GM10847 (cell line): Measurements from ENCODE around the gene NCKAP5.

Source experiments
- POLR2A ChIP-seq: IDR thresholded peaks from 2 replicates; pipeline ENCODE4 v1.6.1; 2011; ENCODE audit not compliant: insufficient read length; ENCODE audit errors: extremely low read depth

NCKAP5 gene

DNA sequence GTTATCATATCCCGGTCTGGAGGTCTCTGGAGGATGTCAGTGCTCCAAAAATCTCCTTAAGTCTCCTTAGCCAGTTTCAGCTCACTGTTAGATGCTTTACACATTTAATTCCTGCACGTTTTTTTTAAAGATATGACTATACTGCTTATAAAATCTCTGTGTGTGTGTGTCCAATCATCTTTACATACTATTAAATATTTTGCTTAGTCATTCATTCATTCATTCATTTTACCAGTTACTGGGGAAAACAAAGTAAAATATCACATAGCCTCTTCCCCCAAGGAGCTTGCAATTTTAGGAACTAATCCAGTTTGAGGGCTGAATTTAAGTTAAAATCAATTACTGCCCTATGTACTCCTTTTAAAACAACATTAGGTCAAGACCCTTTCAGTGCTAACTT, 605.1 kb downstream of the NCKAP5 start:
- TF ChIP-seq POLR2A = no peak

GRCh38 chr2:132958887-132959286, 609.4 kb downstream of the NCKAP5 start:
- TF ChIP-seq POLR2A = no peak

- no peak for TF ChIP-seq POLR2A
Observed at GRCh38 chr2:132955871-132956615, 612.2 kb downstream of the NCKAP5 start.

DNA sequence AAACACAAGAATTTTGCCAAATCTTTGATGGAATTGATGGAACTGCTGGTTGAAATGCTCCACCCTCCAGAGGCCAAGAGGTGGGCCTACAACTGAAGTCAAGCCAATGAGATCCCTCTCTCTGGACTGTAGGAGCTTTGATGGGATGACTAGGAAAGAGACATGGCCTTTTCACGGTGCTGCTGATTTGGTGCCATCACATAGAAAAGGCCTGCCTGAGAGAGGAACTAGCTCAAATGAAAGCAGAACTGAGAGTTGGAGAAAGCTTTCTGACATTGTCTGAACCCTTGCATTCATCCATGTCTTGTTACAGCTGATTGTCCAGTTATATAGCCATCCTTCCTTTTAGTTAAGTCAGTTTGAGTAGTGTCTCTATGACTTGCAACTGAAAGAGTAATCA, 614.5 kb downstream of the NCKAP5 start:
- TF ChIP-seq POLR2A = no peak

DNA sequence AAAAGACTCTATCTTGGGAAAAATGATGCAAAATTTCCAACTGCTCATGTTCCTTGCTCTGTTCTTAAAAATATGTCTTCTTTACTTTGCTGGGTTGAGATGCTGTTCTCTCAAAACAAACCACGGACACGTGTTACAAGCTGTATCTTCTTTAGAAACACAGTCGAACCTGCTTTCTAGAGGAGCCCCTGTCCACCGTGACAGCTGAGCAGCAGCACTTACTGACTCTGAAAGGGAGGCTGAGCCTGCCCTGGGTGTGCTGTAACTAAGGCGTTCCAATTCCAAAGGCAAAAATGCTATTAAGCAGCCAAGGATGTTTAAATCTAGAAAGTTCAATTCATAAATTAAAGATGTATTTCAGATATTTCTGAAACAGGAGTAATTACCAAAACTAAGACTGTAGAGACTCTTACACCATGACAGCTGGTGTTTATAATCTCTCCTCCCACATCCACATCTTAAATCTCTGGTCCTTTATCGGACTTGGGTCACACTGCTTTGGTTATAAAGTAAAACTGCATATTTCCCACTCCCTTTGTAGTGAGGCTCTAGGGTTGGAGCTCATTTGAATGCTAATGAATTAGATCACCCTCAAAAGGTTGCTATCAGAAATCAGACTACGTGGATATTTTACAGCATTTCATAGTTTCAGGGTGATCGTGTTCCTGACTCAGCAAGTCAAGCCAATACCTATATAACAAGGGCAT, 617.1 kb downstream of the NCKAP5 start:
- no peak for TF ChIP-seq POLR2A

DNA sequence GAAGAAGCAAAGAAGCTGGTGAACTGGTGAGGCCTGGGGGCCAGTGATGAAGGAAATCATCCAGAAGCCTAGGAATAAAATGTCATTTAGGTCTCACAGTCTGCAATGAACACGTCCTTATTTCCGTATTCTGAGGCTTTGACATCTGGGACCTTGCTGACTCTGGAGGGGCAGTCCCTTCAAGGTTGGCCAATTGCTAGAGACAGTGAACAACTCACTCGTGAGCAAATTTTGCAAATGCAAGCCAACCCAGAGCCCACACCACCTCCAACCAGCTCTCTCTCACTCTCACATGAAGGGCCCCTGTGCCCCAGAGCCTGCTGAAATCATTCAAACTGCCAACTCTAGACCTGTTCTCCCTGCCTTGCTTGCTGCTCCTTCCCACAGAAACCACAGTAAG, 619.2 kb downstream of the NCKAP5 start:
- no peak for TF ChIP-seq POLR2A

DNA sequence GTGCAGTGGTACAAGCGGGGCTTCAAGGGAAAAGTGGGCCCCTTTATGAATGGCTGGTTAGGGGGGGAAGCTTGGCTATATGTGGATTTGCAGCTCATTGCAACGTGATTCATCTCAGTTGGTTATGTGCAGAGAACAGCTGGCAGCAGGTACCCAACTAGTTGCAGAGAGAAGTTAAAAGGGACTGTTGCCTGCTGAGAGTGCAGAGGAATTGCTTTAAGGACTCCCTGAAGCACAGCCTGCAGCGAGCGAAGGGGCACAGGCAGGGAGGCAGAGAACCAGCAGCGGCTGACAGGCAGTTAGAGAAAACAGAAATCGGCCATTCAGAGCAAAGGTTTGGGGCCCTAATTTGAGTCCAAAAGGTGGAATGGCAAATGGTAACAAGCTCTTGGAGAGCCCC, 620.1 kb downstream of the NCKAP5 start:
- TF ChIP-seq POLR2A = no peak

GRCh38 chr2:132943829-132944228, 624.4 kb downstream of the NCKAP5 start:
- no peak for TF ChIP-seq POLR2A

DNA sequence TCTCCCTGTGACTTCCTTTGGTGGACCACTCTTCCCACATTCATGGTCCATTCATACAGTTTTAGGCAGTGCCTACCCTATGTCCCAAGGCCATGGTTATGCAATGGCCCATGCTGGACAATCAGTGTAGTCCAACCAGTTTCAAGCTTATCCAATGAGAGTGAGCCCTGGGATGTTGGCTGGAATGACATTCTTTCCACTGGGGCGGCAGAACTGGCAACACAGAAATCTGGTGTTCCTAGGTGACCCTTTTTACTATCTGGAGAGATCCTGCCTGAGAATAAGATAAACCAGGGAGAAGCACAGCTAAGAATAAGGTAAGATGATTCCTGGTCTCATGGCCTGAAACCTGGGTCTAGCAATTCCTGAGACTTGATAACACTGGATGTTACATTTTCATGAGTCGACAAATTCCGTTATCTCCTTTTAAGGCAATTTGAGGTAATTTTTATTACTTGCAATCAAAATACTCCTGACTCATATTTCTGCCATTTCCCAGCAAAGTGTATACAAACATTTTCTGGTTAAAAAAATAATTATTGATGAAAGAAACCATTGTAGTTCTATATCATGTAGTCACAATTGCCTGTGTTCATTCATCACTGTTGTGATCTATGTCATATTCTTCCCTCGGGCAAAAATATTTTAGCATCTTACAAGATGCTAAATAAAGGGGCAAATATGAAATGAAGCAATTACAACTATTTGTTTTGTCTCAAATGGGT, 626.8 kb downstream of the NCKAP5 start:
- no peak for TF ChIP-seq POLR2A

DNA sequence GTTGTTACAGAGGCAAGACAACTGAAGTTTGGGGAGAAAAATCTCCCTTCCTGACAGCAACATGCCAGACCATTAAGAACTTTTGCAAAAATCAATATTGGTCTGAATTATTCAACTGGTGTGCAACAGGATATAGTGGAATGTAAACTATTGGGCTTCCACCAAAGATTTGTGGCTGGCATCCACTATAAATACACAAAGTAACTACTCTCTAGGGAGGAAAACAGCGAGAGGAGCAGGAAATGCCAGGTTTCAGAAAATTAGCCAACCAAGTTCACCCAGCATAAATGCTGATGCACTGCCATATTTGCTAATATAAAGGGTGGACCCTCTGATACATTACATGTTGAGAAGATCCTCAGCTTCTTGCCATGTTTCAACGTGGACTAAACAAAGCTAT, 630.6 kb downstream of the NCKAP5 start:
- TF ChIP-seq POLR2A = no peak

- TF ChIP-seq POLR2A = no peak
Observed at GRCh38 chr2:132936791-132937190, 631.5 kb downstream of the NCKAP5 start.

- TF ChIP-seq POLR2A = no peak
Observed at GRCh38 chr2:132936261-132936660, 632.0 kb downstream of the NCKAP5 start.

GRCh38 chr2:132929786-132930185, 638.5 kb downstream of the NCKAP5 start:
- no peak for TF ChIP-seq POLR2A

DNA sequence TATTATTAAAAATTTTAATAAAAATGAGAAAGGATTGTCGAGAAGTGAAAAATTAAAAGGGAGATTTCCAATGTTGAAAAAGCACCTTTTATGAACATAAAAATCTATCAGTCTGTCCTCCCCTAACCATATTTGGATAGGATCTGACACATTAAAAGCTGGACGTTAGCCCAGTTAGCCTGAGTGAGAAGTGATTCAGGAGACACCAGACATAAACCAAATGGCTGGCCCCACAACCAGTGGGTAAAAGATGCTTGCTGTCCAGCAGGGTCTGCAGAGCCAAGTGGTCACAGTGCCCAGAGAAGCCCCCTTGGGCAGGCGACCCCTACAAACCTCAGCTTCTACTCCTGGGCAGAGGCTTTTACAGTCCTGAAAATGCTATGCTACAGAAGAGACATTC, 644.5 kb downstream of the NCKAP5 start:
- TF ChIP-seq POLR2A = no peak

DNA sequence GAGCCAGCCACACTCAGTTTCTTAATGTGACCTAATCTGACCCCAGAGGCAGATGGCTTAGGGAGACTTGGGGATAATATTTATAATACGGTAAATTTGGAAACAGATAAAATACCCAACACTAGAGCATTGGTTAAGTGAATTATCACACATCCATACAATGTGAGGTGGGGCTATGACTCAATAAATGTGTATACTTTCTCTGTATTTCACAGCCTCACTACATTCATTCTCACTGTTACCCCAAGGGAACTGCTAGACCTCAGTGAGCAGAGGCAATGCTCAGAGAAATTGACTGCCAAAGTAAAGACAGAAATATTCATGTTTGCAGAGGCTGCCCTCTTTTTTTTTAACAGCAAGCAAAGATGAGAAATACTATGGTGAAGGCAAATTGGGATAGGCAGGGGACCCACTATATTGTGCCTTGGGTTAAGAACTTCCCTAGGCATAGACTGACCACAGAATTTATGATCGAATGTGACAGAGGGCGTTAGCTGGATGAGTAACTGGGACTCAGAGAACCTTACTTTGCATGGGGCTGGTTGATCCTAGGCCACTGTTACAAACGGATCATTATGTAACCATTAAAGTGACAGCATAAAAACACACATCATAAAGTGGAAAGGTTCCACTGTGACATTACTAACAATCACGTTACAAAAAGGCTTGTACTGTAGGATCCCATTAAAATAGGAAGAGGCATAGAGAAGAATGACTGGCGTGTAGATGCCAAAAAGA, 652.3 kb downstream of the NCKAP5 start:
- no peak for TF ChIP-seq POLR2A
